GM21529 (cell line): Measurements from ENCODE around the gene FGD2.
"Not testable (repeated sequence)": the region's sequence is repeated elsewhere in the genome, so short reads cannot be mapped to it uniquely, and the experiment has no call there.

Experiments
- ATAC-seq: cut with Tn5 transposase; IDR thresholded peaks from one replicate; pipeline ENCODE4 v1.9.1; 2021; ENCODE audit not compliant: unreplicated experiment

Gene FGD2

DNA sequence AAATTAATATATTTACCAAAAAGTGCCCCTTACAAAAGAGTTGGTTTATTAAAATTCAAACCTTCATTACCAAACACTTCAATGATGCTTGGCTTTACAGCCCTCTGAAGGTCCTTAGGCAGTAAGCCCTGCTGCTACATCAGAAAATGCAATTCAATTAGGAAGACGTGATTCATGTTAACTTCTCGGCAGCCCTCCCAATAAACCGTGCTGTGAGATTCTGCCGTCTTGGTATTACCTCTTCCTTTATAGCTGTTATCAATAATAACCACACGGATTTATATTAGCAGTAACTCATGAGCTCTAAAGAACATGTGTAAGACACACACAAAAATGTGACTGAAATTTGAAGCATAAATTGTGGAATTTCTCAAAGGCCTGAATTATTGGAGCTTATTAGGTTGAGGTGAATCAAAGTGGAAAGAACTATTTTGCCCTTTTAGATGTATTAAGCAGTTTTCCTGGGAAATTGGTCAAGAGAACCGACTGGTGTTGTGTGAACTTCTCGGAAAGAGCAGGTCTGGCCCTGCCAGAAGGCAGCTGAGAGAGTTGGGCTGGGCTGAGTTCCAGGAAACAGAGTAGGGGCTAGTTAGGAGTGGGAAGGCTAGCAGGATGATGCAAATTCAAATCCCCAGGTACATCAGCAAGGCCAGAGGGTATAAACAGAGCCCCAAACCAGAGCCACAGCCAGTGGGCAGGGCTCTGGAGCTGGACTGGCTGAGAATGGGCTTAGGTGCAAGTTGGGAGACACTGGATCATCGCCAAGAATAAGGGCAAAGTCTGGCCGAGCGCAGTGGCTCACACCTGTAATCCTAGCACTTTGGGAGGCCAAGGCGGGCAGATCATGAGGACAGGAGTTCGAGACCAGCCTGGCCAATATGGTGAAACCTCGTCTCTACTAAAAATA, 33.1 kb downstream of the FGD2 start:
- no peak for ATAC-seq

DNA sequence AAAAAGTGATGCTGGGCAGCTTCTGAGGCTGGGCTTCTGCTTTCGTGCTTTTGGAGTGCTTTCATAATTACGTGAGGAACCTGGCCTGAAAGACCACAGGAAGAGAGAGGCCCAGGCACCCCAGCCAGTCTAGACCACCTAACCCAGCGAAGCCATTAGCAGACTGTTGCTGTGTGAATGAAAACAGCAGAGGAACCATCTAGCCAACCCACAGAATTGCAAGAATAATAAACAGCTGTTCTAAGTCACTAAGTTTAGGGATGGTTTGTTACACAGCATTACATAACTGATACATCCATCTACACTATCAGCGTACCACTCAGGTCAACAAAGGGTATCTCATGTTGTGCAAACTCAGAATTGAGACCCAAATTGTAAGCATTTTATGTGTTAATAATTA, 34.5 kb downstream of the FGD2 start:
- no peak for ATAC-seq

- ATAC-seq, result no peak
Measured at GRCh38 chr6:37041521-37041920, 36.1 kb downstream of the FGD2 start.

GRCh38 chr6:37042150-37042549, 36.7 kb downstream of the FGD2 start:
- ATAC-seq, result no peak

DNA sequence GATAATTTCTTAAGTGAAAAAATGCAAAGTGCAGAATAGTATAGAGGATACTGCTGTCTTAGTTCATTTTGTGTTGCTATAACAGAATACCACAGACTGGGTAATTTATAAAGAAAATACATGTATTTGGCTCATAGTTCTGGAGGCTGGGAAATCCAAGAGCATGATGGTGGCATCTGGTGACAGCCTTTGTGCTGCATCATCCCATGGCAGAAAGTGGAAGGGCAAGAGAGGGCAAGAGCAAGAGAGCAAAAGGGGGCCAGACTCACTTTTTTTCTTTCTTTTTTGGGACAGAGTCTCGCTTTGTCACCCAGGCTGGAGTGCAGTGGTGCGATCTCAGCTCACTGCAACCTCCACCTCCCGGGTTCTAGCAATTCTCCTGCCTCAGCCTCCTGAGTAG, 37.6 kb downstream of the FGD2 start:
- ATAC-seq, result not testable (repeated sequence)

DNA sequence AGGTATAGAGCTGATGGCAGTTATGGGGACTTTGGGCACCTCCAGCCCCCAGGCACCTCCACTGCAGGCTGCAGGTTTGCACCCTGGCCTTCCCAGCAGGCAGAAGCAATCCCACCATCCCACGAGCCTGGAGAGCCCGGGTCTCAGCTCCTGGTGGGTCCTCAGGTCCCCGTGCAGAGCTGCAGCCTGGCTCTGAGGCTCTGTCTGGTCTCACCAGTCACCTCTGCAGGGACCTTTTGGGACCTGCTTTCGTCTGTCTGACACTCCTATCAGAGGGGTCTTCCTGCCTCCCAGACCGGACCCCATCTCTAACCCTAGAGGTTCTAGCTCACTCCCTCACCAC, 41.9 kb downstream of the FGD2 start:
- ATAC-seq, result no peak

GRCh38 chr6:37047689-37048402, 42.4 kb downstream of the FGD2 start:
- no peak for ATAC-seq

GRCh38 chr6:37048403-37048850, 43.0 kb downstream of the FGD2 start:
- no peak for ATAC-seq

DNA sequence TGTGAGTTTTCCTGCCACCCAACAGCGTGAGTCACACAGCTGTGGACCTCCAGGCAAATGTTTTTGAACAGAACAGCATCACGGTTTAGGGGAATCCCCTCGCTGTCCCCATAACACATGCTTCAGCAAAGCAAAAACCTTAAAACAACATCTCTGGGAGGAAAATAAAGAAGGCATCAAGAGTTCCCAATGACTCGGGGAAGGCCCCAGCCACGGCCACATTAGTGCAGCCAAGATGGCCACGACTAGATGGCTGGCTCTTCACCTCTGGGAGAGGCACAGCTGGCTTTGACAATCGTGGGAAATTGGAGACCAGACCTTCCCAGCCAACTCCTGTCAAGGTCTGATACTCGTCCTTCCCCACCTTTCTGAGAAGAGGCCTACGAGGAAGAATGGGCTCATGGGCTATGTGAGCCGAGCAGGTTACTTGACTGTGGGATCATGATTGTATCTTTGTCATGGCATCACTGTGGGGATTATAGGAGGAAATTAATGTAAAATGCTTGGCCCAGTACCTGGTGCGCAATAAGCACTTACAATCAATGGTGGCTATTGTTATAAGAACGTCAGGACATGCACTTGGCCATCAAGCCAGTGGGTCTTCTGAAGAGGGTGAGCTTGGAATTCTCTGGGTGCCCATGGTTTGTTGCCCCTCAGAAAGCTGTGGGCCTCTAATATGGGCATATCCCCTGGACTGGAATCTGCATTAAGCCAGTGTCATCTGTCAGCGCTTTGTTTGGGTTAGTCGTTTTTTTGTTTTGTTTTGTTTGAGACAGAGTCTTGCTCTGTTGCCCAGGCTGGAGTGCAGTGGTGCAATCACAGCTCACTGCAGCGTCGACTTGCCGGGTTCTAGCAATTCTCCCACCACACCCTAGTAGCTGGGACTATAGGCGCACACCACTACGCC, 43.6 kb downstream of the FGD2 start:
- ATAC-seq, result peak; percentile 64

GRCh38 chr6:37049758-37050044, 44.2 kb downstream of the FGD2 start:
- ATAC-seq, result peak; percentile 2

DNA sequence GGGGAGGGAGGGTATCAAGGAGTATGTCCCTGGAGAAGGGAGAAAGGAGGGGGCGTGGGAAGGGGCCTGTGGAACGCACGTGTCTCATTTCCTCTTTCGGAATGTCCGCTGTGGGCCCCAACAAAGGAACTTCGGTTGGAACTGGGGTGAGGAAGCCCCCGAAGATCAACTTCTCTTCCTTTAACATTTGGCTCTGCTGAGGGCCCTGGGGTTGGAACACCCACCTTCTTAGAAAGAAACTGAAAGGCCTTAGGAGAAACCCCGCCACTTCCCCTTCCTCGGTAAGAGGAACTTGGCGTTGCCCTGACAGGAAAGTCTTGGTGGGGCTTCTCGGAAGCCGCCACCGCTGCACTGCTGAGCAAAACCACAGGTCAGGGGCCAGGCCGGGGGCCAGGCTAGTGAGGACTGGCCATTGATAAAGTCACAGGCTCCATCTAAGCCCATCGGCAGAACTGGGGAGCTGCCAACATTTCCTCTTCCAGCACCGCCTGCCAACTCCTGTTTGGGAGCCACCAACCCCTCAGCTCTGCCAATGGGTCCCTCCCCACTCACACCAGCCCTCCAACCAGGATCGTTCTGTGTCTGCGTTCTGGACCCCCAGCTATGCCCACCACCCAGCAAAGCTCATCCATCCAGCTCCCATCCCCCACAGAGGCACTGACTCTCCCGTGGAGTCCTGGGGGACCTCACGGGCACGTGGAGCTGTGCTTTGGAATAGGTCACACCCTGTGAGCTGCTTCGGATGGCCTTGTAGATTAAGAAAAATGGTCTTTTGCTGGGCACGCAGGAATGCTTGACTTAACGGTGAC, 44.8 kb downstream of the FGD2 start:
- peak; percentile 45 for ATAC-seq

GRCh38 chr6:37050854-37051137, 45.3 kb downstream of the FGD2 start:
- ATAC-seq, result no peak

DNA sequence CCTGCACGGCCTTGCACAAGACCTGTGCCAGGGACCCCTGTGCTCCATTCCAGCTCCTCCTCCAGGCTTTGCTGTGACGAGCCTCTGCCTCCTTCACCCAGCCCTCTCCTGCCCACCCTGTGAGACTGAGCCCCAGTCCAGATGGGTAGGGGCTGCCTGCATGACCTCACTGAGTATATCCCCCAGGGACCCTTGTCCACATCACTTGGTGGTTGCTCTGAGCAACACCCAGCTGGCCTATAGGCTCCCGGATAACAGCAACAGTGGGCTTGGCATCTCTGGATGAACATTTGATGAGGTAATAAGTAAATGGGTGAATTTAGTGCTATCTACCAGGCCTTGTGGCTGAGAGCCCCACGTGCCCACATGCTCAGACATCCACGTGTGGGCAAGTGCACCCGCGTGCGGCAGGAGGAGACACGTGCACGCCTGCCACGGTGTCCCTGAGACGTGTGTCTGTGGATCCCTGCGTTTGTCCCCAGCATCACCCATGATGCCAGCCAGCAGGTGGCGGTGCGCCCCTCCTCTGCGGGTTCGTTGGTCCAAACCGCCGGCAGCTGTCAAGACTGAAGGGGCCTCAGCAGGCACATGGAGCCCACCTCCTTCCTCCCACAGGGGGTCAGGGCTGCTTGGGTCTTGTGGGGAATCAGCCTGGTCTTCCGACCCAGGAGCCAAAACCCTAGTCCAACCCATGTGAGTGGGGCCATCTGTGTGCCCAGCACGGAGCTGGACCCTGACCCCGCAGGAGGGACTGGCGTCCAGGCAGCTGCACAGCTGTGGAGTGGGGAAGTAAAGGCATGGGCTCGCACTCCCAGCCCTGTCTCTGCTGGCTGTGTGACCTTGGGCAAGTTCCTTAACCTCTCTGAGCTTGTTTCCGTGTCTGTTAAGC, 45.9 kb downstream of the FGD2 start:
- no peak for ATAC-seq

- ATAC-seq, result no peak
Measured at GRCh38 chr6:37052027-37052628, 46.7 kb downstream of the FGD2 start.

DNA sequence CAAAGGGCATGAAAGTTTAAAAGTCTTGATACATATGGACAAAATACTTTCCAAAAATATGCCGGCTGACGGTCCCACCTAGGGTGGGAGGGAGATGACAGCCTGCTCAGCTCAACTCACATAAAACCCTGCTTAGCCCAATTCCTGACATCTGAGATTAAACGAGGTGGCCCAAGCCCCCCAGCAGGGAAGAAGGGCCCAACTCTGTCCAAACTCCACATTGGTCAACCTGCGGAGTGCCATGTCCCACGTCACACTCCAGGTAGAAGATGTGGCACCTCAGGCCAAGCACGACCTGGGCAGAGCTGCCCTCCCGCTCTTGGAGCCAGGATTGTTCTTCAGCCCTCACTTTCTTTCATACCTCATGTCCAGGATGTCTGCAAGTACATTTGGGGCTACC, 48.2 kb downstream of the FGD2 start:
- no peak for ATAC-seq

GRCh38 chr6:37054171-37054570, 48.7 kb downstream of the FGD2 start:
- no peak for ATAC-seq

DNA sequence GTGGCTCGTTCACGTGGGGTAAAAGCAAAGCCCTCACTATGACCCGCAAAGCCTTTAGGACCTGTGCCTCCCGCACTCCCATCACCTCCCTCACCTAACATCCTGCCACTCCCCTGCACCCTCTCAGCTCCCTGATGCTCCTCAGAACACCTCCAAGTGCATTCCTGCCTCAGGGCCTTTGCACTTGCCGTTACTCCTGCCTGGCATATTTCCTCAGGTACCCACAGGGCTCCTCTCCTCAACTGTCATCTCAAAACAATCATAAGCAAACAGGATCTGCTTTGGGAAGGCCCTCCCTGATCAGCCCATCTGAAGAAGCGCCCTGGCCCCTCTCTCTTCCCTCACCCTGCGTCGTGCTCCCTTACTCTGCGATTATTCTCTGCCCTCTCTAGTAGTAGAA, 49.1 kb downstream of the FGD2 start:
- ATAC-seq, result no peak

DNA sequence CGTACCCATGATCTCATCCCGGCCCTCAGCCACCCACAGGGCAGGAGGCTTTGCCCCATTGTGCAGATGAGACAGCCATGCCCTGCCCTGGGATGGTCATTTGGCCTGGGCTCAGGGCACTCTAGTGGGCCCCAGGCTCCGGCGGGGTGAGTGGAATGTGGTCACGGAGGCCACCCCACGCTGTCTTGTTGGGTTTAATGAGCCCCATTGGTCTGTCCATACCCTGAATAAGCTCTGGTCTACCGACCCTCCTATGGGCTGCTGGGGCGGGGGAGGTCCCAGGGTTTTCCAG, 50.6 kb downstream of the FGD2 start:
- no peak for ATAC-seq

- ATAC-seq, result no peak
Measured at GRCh38 chr6:37056439-37057127, 51.1 kb downstream of the FGD2 start.
